Mesendoderm (in vitro differentiated cells): Measurements from ENCODE around the gene FAM83C.
"Not testable (repeated sequence)": the region's sequence is repeated elsewhere in the genome, so short reads cannot be mapped to it uniquely, and the experiment has no call there.

Experiments used
- DNase-seq: peaks from one replicate; pipeline ENCODE4 v3.0.0; 2013
- H2AK5ac ChIP-seq: 2 replicates; pipeline ENCODE4 v1.6.1; 2013; ENCODE audit warnings: low read length, inconsistent platforms
- H2BK120ac ChIP-seq: 2 replicates; pipeline ENCODE4 v1.6.1; 2013; ENCODE audit warnings: low read depth, mild to moderate bottlenecking, low read length, moderate library complexity, mixed read lengths
- H2BK15ac ChIP-seq: replicated peaks from 2 replicates; pipeline ENCODE4 v1.6.1; 2013; ENCODE audit warnings: low read depth, mild to moderate bottlenecking, moderate library complexity
- H2BK5ac ChIP-seq: 2 replicates; pipeline ENCODE4 v1.6.1; 2013; ENCODE audit warnings: low read length, inconsistent platforms
- H3K18ac ChIP-seq: 2 replicates; pipeline ENCODE4 v1.6.1; 2013; ENCODE audit warnings: mild to moderate bottlenecking, low read length, mixed read lengths
- H3K23ac ChIP-seq: one replicate; pipeline ENCODE4 v1.6.1; 2013; ENCODE audit warnings: low read length
- H3K27ac ChIP-seq: 2 replicates; pipeline ENCODE4 v1.5.1; 2013; ENCODE audit warnings: low read depth, mild to moderate bottlenecking, inconsistent platforms, low read length, moderate library complexity
- H3K27me3 ChIP-seq: 2 replicates; pipeline ENCODE4 v1.6.1; 2013; ENCODE audit warnings: low read length, control low read depth, mild to moderate bottlenecking, inconsistent platforms; ENCODE audit not compliant: insufficient read depth, poor library complexity
- H3K36me3 ChIP-seq: 2 replicates; pipeline ENCODE4 v1.6.1; 2013; ENCODE audit warnings: low read length, inconsistent platforms; ENCODE audit not compliant: control insufficient read depth, insufficient read depth
- H3K4ac ChIP-seq: one replicate; pipeline ENCODE4 v1.6.1; 2013; ENCODE audit warnings: low read depth, mild to moderate bottlenecking, low read length, moderate library complexity
- H3K4me1 ChIP-seq: 2 replicates; pipeline ENCODE4 v1.6.1; 2013; ENCODE audit warnings: low read depth, low read length, inconsistent platforms; ENCODE audit not compliant: control insufficient read depth
- H3K4me2 ChIP-seq: 2 replicates; pipeline ENCODE4 v1.6.1; 2013; ENCODE audit warnings: low read length
- H3K4me3 ChIP-seq: 2 replicates; pipeline ENCODE4 v1.5.1; 2013; ENCODE audit warnings: mild to moderate bottlenecking, low read length
- H3K56ac ChIP-seq: one replicate; pipeline ENCODE4 v1.6.1; 2013; ENCODE audit warnings: low read length
- H3K79me1 ChIP-seq: 2 replicates; pipeline ENCODE4 v1.6.1; 2013; ENCODE audit warnings: low read length, inconsistent platforms
- H3K79me2 ChIP-seq: 2 replicates; pipeline ENCODE4 v1.6.1; 2013; ENCODE audit warnings: mild to moderate bottlenecking, low read length; ENCODE audit not compliant: control insufficient read depth, insufficient read depth
- H3K9ac ChIP-seq: 2 replicates; pipeline ENCODE4 v1.6.1; 2013; ENCODE audit warnings: low read length, inconsistent platforms
- H4K5ac ChIP-seq: one replicate; pipeline ENCODE4 v1.6.1; 2013; ENCODE audit warnings: low read length
- H4K8ac ChIP-seq: one replicate; pipeline ENCODE4 v1.6.1; 2013; ENCODE audit warnings: low read depth, mild to moderate bottlenecking, control low read depth, low read length, moderate library complexity
- WGBS: extraction: QIAGEN DNeasy Blood & Tissue Kit; methylation state at CpG from one replicate; pipeline ENCODE4 v1.1.7; 2013; ENCODE audit warnings: low lambda C conversion rate, missing lambda C conversion rate; ENCODE audit not compliant: insufficient coverage; ENCODE audit errors: extremely low coverage; 5-methylcytosine and 5-hydroxymethylcytosine counted together

The FAM83C gene

DNA sequence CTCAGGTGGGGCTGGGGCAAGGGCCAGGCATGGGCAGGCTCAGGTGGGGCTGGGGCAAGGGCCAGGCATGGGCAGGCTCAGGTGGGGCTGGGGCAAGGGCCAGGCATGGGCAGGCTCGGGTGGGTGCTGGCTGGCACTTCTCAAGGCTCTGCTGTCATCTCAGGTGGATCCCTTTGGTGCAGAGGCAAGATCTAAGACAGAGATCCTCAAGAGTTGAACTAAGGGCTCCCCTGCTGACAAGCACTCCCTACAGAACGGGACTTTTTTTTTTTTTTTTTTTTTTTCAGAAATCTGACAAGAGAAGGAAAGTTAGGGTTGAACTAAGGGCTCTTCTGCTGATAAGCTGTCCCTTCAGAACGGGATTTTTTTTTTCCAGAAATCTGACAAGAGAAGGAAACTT, 39.2 kb downstream of the FAM83C start:
- Histone ChIP-seq H2BK5ac (no peak overlapping the region), H3K4me2 (no peak overlapping the region), H3K18ac (no peak overlapping the region), H3K23ac (no peak overlapping the region), H3K79me1 (no peaks in the 10 kb centered on the region), H3K27ac (no peak overlapping the region), H3K4me3 (no peak overlapping the region), H4K8ac (no peak overlapping the region), H3K36me3 (no peaks in the 10 kb centered on the region), H3K9ac (no peak overlapping the region), H3K56ac (no peak overlapping the region), H3K27me3 (no peaks in the 10 kb centered on the region), H2AK5ac (no peak overlapping the region), H2BK120ac (no peak overlapping the region), H4K5ac (no peak overlapping the region), H2BK15ac (no peak overlapping the region), H3K4me1 (no peaks in the 10 kb centered on the region), H3K79me2 (no peaks in the 10 kb centered on the region), H3K4ac (no peak overlapping the region)
- no CpG with 5 or more reads among the region's 3 CpGs for WGBS
- DNase-seq, result no peak

DNA sequence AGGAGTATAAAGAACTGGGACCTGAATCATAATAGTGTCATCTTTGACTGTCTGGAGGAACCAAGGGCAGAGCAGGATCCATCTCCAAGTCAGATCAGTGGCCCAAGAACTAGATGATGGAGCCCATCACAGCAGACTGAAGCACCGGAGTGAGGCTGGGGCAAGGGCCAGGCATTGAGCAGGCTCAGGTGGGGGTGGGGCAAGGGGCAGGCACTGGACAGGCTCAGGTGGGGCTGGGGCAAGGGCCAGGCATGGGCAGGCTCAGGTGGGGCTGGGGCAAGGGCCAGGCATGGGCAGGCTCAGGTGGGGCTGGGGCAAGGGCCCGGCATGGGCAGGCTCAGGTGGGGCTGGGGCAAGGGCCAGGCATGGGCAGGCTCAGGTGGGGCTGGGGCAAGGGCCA, 39.6 kb downstream of the FAM83C start:
- H3K4me3 ChIP-seq, DNase-seq, H4K5ac ChIP-seq, H3K23ac ChIP-seq, H3K4me1 ChIP-seq, H3K27ac ChIP-seq, H2AK5ac ChIP-seq, H3K56ac ChIP-seq, H3K36me3 ChIP-seq, H4K8ac ChIP-seq, H3K18ac ChIP-seq, H3K27me3 ChIP-seq, H3K79me2 ChIP-seq, H3K4ac ChIP-seq, H2BK5ac ChIP-seq, H2BK120ac ChIP-seq, H3K9ac ChIP-seq, H3K79me1 ChIP-seq, H2BK15ac ChIP-seq, H3K4me2 ChIP-seq: not testable (repeated sequence)
- WGBS, result no CpG with 5 or more reads among the region's 2 CpGs

DNA sequence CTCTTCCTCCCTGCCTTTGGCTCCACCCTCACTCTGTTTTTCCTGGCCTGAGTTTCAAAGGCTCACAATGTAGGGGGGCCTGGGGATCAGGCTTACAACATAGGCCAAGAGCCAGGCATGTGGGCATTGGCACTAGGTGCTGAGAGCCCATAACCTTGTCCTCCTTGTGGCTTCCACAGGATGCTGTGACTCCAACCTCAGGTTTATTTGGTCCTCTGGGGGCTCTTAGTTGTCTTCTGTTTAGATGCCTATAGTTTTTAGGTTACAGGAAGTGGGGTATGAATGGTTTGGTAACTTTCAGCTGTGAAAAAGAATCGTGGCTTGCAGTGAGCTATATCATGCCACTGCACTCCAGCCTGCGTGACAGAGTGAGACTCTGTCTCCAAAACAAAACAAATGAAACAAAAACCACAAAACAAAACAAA, 40.2 kb downstream of the FAM83C start:
- Histone ChIP-seq H3K4me3 (no peak overlapping the region), H4K8ac (no peak overlapping the region), H3K56ac (no peak overlapping the region), H3K18ac (no peak overlapping the region), H3K4me1 (no peaks in the 10 kb centered on the region), H2BK5ac (no peak overlapping the region), H3K27me3 (no peaks in the 10 kb centered on the region), H3K79me1 (no peaks in the 10 kb centered on the region), H3K4ac (no peak overlapping the region), H2AK5ac (no peak overlapping the region), H2BK15ac (no peak overlapping the region), H3K79me2 (no peaks in the 10 kb centered on the region), H3K4me2 (no peak overlapping the region), H2BK120ac (no peak overlapping the region), H4K5ac (no peak overlapping the region), H3K9ac (no peak overlapping the region), H3K23ac (no peak overlapping the region), H3K27ac (no peak overlapping the region), H3K36me3 (no peaks in the 10 kb centered on the region)
- no CpG with 5 or more reads among the region's 2 CpGs for WGBS
- no peak for DNase-seq

GRCh38 chr20:35251613-35251940, 40.6 kb downstream of the FAM83C start:
- Histone ChIP-seq H3K9ac (no peak overlapping the region), H2BK15ac (no peak overlapping the region), H3K4ac (no peak overlapping the region), H3K27me3 (no peaks in the 10 kb centered on the region), H3K18ac (no peak overlapping the region), H2BK5ac (no peak overlapping the region), H3K23ac (no peak overlapping the region), H2BK120ac (no peak overlapping the region), H3K79me1 (no peaks in the 10 kb centered on the region), H3K79me2 (no peaks in the 10 kb centered on the region), H3K36me3 (no peaks in the 10 kb centered on the region), H3K56ac (no peak overlapping the region), H4K5ac (no peak overlapping the region), H4K8ac (no peak overlapping the region), H3K4me3 (no peak overlapping the region), H3K4me2 (no peak overlapping the region), H3K4me1 (no peaks in the 10 kb centered on the region), H2AK5ac (no peak overlapping the region), H3K27ac (no peak overlapping the region)
- DNase-seq, result no peak
- no CpG with 5 or more reads among the region's 2 CpGs for WGBS

GRCh38 chr20:35248641-35249475, 43.4 kb downstream of the FAM83C start:
- H2BK120ac ChIP-seq, result no peak overlapping the region
- H4K5ac ChIP-seq, result no peak overlapping the region
- H3K4ac ChIP-seq, result no peak overlapping the region
- H3K79me2 ChIP-seq, result no peaks in the 10 kb centered on the region
- no peak for DNase-seq
- no peak overlapping the region for H3K9ac ChIP-seq
- no peak overlapping the region for H3K56ac ChIP-seq
- WGBS, result no CpG with 5 or more reads among the region's 9 CpGs
- H3K4me2 ChIP-seq, result no peak overlapping the region
- no peak overlapping the region for H3K23ac ChIP-seq
- H3K36me3 ChIP-seq, result no peaks in the 10 kb centered on the region
- no peaks in the 10 kb centered on the region for H3K4me1 ChIP-seq
- H2BK15ac ChIP-seq, result no peak overlapping the region
- no peak overlapping the region for H4K8ac ChIP-seq
- H2AK5ac ChIP-seq, result no peak overlapping the region
- no peak overlapping the region for H2BK5ac ChIP-seq
- no peak overlapping the region for H3K4me3 ChIP-seq
- no peak overlapping the region for H3K27ac ChIP-seq
- no peak overlapping the region for H3K18ac ChIP-seq
- no peaks in the 10 kb centered on the region for H3K27me3 ChIP-seq
- H3K79me1 ChIP-seq, result no peaks in the 10 kb centered on the region

GRCh38 chr20:35246723-35247122, 45.5 kb downstream of the FAM83C start:
- Histone ChIP-seq H3K4me2 (no peak overlapping the region), H3K4me1 (no peaks in the 10 kb centered on the region), H2AK5ac (no peak overlapping the region), H3K79me1 (no peaks in the 10 kb centered on the region), H3K23ac (no peak overlapping the region), H2BK120ac (no peak overlapping the region), H3K27me3 (no peaks in the 10 kb centered on the region), H3K79me2 (no peaks in the 10 kb centered on the region), H3K9ac (no peak overlapping the region), H3K4me3 (no peak overlapping the region), H3K27ac (no peak overlapping the region), H3K56ac (no peak overlapping the region), H2BK15ac (no peak overlapping the region), H3K4ac (no peak overlapping the region), H3K36me3 (no peaks in the 10 kb centered on the region), H4K5ac (no peak overlapping the region), H3K18ac (no peak overlapping the region), H4K8ac (no peak overlapping the region), H2BK5ac (no peak overlapping the region)
- no CpG with 5 or more reads among the region's 12 CpGs for WGBS
- DNase-seq, result no peak
